Cerebellar cortex (tissue), 1 donor: ENCODE data around the gene CCDC197.

Experiments
- DNase-seq: peaks from one replicate; pipeline ENCODE4 v3.0.0-alpha.2; 2015; ENCODE audit warnings: low spot score

Gene CCDC197

DNA sequence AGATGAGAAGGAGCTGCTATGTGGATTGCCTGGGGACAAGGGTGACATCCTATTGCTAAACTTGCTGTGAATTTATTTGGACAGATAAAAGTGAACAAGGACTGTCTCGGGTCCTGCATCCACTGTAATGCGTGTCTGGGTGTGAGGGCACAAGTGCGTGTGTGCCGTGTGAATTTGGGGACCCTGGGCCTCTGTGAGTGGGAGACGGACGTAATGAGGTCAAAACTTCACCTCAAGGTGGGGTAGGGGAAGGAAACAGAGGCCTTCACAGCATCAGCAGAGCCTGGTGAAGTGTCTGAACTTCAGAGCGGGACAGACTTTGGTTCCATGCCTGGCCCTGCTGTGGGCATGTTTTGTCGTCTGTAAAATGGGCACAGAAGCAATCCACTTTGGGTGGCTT is 35.5 kb upstream of the CCDC197 start:
- DNase-seq: no peak

DNA sequence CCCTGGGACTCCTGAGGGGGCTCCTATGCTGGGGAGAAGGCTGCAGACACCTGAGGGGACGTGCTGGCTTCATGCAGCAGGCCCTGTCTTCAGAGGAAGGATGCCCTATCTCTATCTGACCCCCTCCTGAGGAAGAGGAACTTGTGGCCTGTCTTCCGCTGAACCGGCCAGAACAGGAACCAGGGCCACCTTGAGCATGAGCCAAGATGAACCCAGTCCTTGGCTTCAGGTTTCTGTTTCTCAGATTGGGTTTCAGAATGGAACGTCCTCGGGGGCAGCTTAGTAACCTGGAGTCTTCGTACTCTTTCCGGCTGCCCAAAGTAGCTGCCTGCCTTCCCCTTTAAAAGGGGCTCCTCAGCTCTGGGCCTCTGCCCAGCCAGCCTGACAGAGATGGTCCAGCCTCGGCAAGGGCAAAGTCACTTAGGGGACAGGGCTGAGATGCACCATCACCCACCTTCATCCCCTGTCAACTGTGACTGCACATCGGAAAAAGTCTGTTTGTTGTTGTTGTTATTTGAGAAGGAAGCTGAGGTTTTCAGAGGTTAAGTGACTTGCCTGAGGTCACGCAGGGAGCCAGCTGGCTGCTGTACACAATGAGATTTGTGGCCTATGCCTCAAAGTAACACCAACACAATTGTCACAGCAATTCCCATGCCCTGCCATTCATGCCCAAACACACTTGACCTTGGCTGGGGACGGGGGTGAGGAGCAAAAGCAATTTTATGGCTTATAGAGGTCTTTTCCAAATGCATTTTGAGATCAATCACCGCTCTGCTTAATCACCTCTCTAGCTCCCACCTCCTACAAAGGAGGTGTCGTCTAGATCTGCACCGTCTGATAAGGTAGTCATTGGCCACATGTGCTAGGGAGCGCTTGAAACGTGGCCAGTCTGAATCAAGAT is 34.1 kb upstream of the CCDC197 start:
- no peak for DNase-seq

GRCh38 chr14:93963692-93964091 is 33.4 kb upstream of the CCDC197 start:
- no peak for DNase-seq

- no peak for DNase-seq
Observed at GRCh38 chr14:93964281-93964680, 32.8 kb upstream of the CCDC197 start.

GRCh38 chr14:93964820-93965286 is 32.2 kb upstream of the CCDC197 start:
- DNase-seq: no peak

DNA sequence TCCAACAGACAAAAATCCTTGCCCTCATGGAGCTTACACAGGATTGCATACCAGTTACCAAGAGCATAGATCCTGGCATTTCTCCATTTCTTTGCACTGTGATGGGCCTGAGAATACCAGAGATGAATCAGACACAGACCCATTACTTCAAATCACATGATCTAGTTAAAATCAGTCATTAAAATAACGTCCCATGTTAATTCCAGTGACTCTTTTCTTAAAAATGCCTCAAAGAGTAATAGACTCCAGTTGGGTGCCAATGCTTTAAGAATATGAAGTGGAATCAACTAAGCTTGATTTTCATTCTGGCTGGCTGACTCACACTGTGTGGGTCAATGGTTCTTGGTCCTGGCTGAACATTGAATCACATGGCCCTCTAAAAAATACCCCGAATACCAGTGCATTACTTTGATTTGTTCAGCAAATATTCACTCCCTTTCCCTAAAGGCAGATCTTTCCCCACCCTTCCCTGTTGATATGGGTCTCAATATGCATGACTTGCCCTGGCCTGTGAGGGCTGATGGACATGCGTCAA is 31.7 kb upstream of the CCDC197 start:
- DNase-seq: no peak

DNA sequence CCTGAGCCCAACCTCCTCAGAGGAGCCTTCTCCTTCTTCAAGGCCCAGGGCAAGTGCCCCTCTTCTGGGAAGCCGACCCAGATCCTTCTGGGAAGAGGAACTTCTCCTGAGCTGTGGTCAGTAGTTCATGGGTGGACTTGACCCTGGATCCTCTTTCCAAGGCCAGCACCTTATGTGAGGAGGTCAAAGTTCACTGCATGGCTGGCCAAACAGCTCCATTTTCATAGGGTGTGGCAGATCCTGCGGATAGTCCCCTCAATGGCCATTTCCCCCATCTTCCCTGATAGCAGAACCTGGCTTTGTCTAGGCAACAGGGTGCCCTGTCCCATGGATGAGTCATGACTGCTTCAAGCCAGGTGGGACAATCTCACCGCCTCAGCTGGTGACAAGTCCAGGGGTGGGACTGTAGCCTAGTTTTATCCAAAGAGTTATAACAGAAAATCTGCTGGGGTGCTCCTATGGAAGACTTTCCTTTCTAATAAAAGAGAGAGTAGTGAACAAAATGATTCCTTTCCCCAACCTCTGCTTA is 31.1 kb upstream of the CCDC197 start:
- no peak for DNase-seq

DNA sequence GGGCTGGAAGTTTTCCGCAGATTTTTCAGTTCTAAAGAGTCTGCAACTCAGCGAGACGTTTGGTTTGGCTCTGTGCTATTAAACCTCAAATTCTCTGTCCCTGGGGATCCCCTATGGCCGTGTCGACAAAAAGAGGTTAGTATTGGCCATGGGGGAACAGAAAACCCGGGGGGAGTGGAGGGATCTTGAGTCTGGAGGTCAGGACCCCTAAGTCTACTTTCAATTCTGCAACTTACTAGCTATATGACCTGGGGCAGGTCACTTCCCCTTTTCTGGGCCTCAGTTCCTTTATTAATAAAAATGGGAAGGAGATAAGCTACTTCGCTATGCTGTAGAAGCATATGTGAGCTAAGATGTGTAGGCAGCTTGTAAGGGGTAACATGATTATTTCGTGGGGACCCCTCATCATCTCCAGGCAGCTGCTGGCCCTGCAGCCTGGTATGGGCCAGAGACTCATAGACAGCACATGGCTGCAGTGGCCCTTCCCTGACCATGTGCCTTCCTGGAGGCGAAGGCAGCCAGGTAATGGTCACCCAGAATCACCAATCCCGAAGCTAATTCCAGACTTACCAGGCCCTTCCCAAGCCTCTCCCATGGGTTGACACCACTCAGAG is 29.4 kb upstream of the CCDC197 start:
- no peak for DNase-seq

DNA sequence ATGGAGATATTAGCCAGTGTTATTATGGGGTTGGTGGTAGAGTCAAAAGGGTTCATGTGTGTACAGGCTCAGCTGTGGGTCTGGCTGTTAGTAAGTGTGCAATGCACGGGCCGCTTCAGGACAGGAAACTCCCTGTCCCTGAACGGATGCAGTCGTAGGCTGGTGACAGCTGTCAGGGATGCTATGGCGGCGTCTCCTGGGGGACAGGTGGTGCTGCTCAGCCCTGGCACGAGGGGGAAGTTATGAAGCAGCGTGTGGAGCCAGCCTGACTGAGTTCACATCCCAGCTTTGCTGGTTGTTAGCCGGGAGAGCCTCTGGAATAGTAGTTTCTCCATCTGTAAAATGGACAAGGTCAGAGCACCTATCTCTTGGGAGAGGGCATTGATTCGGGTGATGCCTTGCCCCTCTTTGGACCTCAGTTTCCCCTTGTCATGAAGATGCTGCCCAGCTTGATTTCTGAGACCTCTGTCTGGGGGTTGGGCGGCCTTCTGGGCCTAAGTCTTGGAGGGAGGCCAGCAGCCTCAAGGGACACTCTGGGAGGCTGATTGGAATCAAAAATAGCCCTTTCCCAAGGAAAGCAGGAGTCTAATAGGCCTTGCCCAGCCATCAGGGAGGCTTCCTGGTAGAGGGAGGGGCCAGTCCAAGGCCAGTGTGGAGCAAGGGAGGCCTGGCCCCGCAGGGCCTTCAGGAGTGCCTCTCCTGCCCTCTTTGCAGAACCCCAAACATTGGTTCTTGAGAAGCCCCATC is 27.8 kb upstream of the CCDC197 start:
- DNase-seq: no peak

DNA sequence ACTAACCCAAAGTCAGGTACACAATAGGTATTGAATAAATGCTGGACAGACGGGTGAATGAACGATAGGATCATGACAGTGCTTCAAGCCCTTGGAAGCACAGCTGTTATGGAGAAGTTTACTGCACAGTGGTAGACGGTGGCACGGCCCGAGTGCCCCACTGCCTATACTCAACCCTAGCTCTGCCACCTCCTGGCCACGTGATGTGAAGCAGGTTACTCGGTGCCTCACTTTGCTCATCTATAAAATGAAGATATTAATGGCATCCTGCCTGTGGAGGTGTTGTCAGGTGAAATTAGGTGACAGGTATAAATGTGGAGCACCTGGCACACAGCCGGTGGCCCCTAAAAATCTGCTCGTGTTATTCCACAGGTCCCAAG is 26.5 kb upstream of the CCDC197 start:
- DNase-seq: no peak

- no peak for DNase-seq
Observed at GRCh38 chr14:93970965-93971634, 26.0 kb upstream of the CCDC197 start.

DNA sequence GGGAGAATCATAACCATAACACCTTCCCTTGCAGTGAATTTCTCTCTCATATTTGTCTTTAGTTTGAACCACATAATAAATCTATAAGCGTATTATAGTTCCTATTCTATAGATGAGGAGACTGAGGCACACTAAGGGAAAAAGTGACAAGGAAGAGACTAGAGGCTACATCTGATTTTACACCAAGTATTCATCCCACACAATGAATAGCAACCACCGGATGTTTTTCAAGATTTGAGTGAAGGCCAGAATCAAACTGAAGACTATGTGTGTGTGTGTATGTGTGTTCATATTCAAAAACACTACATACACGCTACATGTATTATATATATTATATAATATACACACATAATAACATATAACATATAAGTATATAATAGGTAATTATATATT is 25.5 kb upstream of the CCDC197 start:
- DNase-seq: no peak

DNA sequence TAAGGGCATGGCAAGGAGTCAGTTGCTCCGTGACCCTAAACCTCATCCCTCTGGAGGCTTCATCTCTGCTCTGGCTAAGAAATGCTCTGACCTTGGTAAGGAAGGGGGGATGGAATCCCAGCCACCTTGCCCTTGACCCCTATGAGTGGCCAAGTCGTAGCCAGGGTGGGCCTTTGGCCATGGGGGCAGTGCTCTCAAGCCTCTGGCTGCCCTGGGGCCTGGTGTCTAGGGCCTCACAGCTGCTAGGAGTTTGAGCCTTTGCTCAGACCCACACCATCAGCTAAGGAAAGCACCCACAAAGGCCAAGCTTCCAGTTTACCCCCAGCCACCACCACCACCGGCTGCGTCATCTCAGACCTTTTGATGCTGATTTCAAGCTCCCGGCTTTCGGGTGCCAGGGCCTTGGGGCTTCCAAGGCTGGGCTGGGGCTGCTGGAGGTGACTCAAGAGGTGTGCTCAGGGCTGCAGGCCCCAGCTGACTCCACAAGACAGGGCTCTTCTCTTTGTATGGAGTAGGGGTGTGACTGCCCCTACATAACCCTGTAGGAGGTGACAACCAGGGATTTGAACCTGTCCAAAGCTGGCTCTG is 24.4 kb upstream of the CCDC197 start:
- no peak for DNase-seq

- no peak for DNase-seq
Observed at GRCh38 chr14:93973607-93974006, 23.5 kb upstream of the CCDC197 start.

DNA sequence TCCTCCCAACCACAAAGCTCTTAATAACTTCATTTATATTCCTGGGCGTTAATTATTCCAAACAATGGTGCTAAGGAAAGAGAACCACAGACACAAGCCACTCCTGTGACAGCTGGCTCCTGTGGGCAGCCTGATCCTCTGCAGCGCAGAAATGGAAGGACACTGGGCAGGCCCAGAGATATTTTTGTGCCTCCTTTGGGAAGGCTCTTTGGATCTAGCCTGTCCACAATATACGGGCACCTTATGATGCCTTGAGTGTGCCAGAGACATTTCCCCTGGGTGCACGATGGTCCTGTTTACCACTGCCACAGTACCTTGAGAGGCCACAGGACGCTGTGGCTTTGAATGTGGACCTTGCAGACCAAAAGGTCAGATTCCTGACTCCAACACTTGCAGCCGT is 22.8 kb upstream of the CCDC197 start:
- no peak for DNase-seq

- no peak for DNase-seq
Observed at GRCh38 chr14:93974833-93975232, 22.3 kb upstream of the CCDC197 start.

DNA sequence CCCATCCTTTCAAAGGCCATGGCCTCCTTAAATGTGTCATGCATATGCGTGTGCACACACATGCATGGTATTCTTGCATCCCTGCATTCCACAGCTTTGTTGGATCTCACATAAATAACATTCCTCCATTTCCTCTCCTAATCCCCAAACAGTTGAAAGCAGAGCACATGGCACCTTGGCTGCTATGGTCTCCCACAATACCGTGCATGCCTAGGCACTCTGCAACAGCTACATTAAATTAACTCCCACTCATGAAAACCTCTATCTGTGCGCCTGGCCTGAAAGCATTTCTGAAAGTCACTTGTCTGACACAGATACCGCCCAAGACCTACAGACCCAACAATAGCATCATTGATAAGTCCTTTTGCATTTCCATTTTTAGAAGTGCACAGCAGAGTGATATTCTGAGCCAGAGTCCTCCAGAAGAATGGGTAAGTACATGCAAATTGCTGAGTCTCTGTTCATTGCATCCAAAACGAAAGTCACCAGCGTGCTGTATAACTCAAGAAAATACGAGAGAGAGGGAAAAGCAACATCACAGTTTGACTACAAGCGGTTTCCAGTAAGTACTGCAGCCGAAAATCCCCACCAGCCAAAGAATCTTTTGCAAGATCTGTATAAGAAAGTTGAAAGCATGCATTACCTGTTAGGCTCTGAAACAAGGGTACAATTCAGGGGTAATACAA is 21.2 kb upstream of the CCDC197 start:
- no peak for DNase-seq

- no peak for DNase-seq
Observed at GRCh38 chr14:93976477-93977057, 20.5 kb upstream of the CCDC197 start, which contains the start of gene ASB2. Gene ASB2 (minus strand): TSS chr14:93976570. CDS start chr14:93964539, 12,031 bp downstream.

DNA sequence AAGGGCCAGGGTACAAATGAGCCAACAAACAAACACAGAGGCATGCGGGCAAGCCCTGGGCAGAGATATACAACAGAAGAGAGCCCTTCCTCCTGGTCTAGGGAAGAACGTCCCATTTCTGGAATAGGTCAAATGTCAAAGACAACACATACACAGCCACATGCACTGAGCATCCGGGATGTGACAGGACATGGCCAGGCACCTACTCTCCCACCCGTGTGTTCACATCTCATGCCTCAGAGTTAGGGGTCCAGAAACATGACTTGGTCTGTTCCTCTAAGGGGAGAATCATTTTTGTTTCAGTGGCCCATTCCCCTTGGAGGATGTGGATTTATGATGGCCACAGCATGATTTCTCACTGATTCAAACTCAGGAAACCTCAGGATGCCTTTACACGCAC is 19.9 kb upstream of the CCDC197 start:
- DNase-seq: no peak
